ENCODE data around the gene COG5.
"Not testable (repeated sequence)": the region's sequence is repeated elsewhere in the genome, so short reads cannot be mapped to it uniquely, and the experiment has no call there.

COG5 gene

GRCh38 chr7:107220806-107221205 is 342.9 kb downstream of the COG5 start:
- not testable (repeated sequence) for DNase-seq (ENCODE audit: low spot score)

- DNase-seq (ENCODE audit: low spot score): no peak
Observed at GRCh38 chr7:107220356-107220755, 343.4 kb downstream of the COG5 start.

GRCh38 chr7:107219563-107220244 is 344.0 kb downstream of the COG5 start:
- DNase-seq (ENCODE audit: low spot score): no peak

- no peak for DNase-seq (ENCODE audit: low spot score)
Observed at GRCh38 chr7:107213945-107214344, 349.8 kb downstream of the COG5 start.

GRCh38 chr7:107213193-107213788 is 350.4 kb downstream of the COG5 start:
- DNase-seq (ENCODE audit: low spot score): no peak

- no peak for DNase-seq (ENCODE audit: low spot score)
Observed at GRCh38 chr7:107212725-107213124, 351.0 kb downstream of the COG5 start.

- DNase-seq (ENCODE audit: low spot score): no peak
Observed at GRCh38 chr7:107210400-107210799, 353.3 kb downstream of the COG5 start.

GRCh38 chr7:107209565-107209964 is 354.2 kb downstream of the COG5 start:
- DNase-seq (ENCODE audit: low spot score): no peak

- no peak for DNase-seq (ENCODE audit: low spot score)
Observed at GRCh38 chr7:107208563-107208962, 355.2 kb downstream of the COG5 start.

GRCh38 chr7:107208024-107208521 is 355.6 kb downstream of the COG5 start:
- DNase-seq (ENCODE audit: low spot score): peak; percentile 23

GRCh38 chr7:107207459-107207858 is 356.3 kb downstream of the COG5 start:
- no peak for DNase-seq (ENCODE audit: low spot score)

GRCh38 chr7:107206706-107207105 is 357.0 kb downstream of the COG5 start:
- DNase-seq (ENCODE audit: low spot score): no peak

- DNase-seq (ENCODE audit: low spot score): no peak
Observed at GRCh38 chr7:107206136-107206535, 357.6 kb downstream of the COG5 start.

GRCh38 chr7:107203607-107204006 is 360.1 kb downstream of the COG5 start:
- no peak for DNase-seq (ENCODE audit: low spot score)

- peak; percentile 63 for DNase-seq (ENCODE audit: low spot score)
Observed at GRCh38 chr7:107201795-107202450, 361.8 kb downstream of the COG5 start.

- no peak for DNase-seq (ENCODE audit: low spot score)
Observed at GRCh38 chr7:107196834-107197610, 366.7 kb downstream of the COG5 start.

GRCh38 chr7:107194052-107194451 is 369.7 kb downstream of the COG5 start:
- DNase-seq (ENCODE audit: low spot score): no peak

GRCh38 chr7:107190090-107190489 is 373.6 kb downstream of the COG5 start:
- no peak for DNase-seq (ENCODE audit: low spot score)

GRCh38 chr7:107187774-107188173 is 375.9 kb downstream of the COG5 start:
- DNase-seq (ENCODE audit: low spot score): no peak

- DNase-seq (ENCODE audit: low spot score): no peak
Observed at GRCh38 chr7:107186240-107186639, 377.5 kb downstream of the COG5 start.

GRCh38 chr7:107185716-107186115 is 378.0 kb downstream of the COG5 start:
- DNase-seq (ENCODE audit: low spot score): no peak

- no peak for DNase-seq (ENCODE audit: low spot score)
Observed at GRCh38 chr7:107181172-107181571, 382.5 kb downstream of the COG5 start.
